Adrenal gland (tissue), 12 donors: ENCODE measurements around the gene ARHGEF25. TPM values are rescaled to one million over a fixed set of nuclear protein-coding genes. Genes with fewer than 3 reads are reported as not detected.

Experiments
- DNase-seq, 7 donors: peaks; one replicate each; pipeline ENCODE4 v3.0.0-alpha.2; 2019 to 2020
- H3K27ac ChIP-seq, 5 donors: fragments of 200-600 bp; sonication (generic) in 4 of 5; 1 replicate in 3 of 5; 2 replicates in 2 of 5; pipeline versions ENCODE4 v1.5.1 to v1.8.0; 2016 to 2020; ENCODE audit warnings: mild to moderate bottlenecking in 1 of 5
- H3K27me3 ChIP-seq: fragments of 200-600 bp; 2 replicates; pipeline ENCODE4 v1.8.0; 2021
- H3K36me3 ChIP-seq, 2 donors: fragments of 200-600 bp; replicated peaks in 1 of 2; 1 replicate in 1 of 2; 2 replicates in 1 of 2; pipeline versions ENCODE4 v1.5.1 to v1.8.0; 2018 to 2022
- H3K4me1 ChIP-seq, 2 donors: fragments of 200-600 bp; replicated peaks in 1 of 2; 1 replicate in 1 of 2; 2 replicates in 1 of 2; pipeline versions ENCODE4 v1.5.1 to v1.8.0; 2018 to 2021
- H3K4me3 ChIP-seq, 4 donors: fragments of 200-600 bp; sonication (generic) in 3 of 4; one replicate each; pipeline ENCODE4 v1.5.1; 2016 to 2018
- H3K9me3 ChIP-seq, 3 donors: fragments of 200-600 bp; sonication (generic) in 1 of 3; replicated peaks in 1 of 3; 1 replicate in 2 of 3; 2 replicates in 1 of 3; pipeline versions ENCODE4 v1.5.1 to v1.8.0; 2016 to 2021
- CTCF ChIP-seq, 6 experiments: fragments of 450-650 bp in 4 of 6; fragments of 200-600 bp in 2 of 6; sonication (generic) in 1 of 6; IDR thresholded peaks; 1 replicate in 5 of 6; 2 replicates in 1 of 6; pipeline versions ENCODE4 v1.5.1 to v1.8.0; 2016 to 2021; ENCODE audit warnings: antibody characterized with exemption in 6 of 6, mild to moderate bottlenecking in 2 of 6, moderate library complexity in 1 of 6
- POLR2A ChIP-seq, 2 donors: fragments of 450-650 bp; IDR thresholded peaks; one replicate each; pipeline ENCODE4 v1.6.1; 2017; ENCODE audit warnings: antibody characterized with exemption in 2 of 2, mild to moderate bottlenecking in 2 of 2, moderate library complexity in 1 of 2
- WGBS, 4 donors: extraction: QIAGEN DNeasy Blood & Tissue Kit in 2 of 4; methylation state at CpG; one replicate each; pipeline versions ENCODE4 v1.1.5 to v1.1.7; 2013 to 2017; 5-methylcytosine and 5-hydroxymethylcytosine counted together
- intact Hi-C, 2 donors: fragments of 100-400 bp; cut with DNase I; formaldehyde crosslinking; loops; one replicate each; pipeline versions ENCODE4 v1.14.1 to v1.15.0; 2022 to 2023
- polyA plus RNA-seq, 3 donors: library from polyadenylated mRNA; stranded (reverse); fragments of 200-250 nt in 2 of 3; fragments of 350-450 nt in 1 of 3; fragmentation: Illumina TruSeq in 1 of 3; extraction: RNeasy Lipid Tissue Mini Kit (QIAGEN cat#74804) in 1 of 3; gene quantifications; one replicate each; pipeline ENCODE4 v1.2.3, GENCODE V29; 2013 to 2014
- total RNA-seq, 9 donors: library from RNA; depleted of rRNA in 4 of 9; stranded (reverse); fragments of >200 nt in 4 of 9; fragments of 120-200 nt in 1 of 9; fragmentation: NEBNext Ultra II Directional in 1 of 9; extraction: Animal tissue kit (Norgen Biotek cat#: 25700) in 1 of 9; gene quantifications; one replicate each; pipeline versions ENCODE4 v1.1.0 to v1.2.4, GENCODE V29; 2013 to 2023
- donor health status: healthy with polysubstance abuse.
- donor health status: Bipolar disorder and iron deficiency.
- donor health status: DM: yes; HTN: yes; CAD: no.
- donor health status: DM: no; HTN: no; CAD: no.
- donor health status: DM: no; HTN: no; CAD: no.
- donor health status: DM: yes; HTN: yes; CAD: no.

Gene ARHGEF25
- total and polyA plus RNA-seq, 12 donors: 4.9 to 86.4 (median 9.9) TPM

- intact Hi-C loops: no loop called here
These were observed 2.3 kb downstream of the ARHGEF25 start for GRCh38 chr12:57613427-57614109.

DNA sequence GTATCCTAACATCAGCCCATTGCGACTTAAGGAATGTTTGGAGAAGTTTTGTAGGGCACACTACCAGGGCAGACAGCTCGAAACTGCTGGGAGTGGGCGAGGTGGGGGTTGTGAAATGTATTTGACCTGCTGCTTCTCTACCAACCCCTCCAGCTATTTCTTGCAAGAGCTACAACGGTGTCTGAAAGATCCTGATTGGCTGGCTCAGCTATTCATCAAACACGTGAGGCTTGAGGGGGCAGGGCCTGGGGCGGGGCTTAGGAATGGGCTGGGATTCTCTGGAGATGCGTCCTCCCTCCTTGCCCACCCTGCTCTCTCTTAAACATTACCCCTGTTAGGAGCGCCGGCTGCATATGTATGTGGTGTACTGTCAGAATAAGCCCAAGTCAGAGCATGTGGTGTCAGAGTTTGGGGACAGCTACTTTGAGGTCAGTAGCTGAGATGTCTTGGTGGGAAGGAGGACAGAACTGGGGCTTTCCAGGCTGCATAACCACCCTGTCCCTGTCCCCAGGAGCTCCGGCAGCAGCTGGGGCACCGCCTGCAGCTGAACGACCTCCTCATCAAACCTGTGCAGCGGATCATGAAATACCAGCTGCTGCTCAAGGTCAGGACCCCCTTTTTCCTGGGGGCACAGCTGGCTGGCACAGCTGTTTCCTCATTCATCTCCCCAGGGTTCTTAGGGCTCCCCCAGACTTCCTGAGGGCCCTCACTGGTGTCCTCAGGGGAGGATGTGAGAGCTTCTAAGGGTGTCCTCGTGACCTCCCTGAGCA is 3.1 kb downstream of the ARHGEF25 start:
- Histone ChIP-seq H3K27me3 (peaks cover under 1% of the 10 kb centered on the region), H3K36me3 (no peaks in the 10 kb centered on the region), H3K27ac (no peak overlapping the region), H3K9me3 (no peaks in the 10 kb centered on the region), H3K4me3 (no peak overlapping the region), H3K4me1 (peaks cover 5 to 8% of the 10 kb centered on the region in 2 donors)
- WGBS, 4 donors: 63 to 76% (median 69%) methylated on average over 13 to 14 of the region's 14 CpGs
- no peak for DNase-seq
- TF ChIP-seq POLR2A (IDR thresholded peaks at IDR 0.05) (no peak), CTCF (IDR thresholded peaks at IDR 0.05) (no peak)
- intact Hi-C loops: no loop called here

More at GRCh38 chr12:57613427-57614109, 2.3 kb downstream of the ARHGEF25 start:
- Histone ChIP-seq H3K27ac (no peak overlapping the region), H3K4me3 (no peak overlapping the region), H3K4me1 (peaks cover 5 to 8% of the 10 kb centered on the region in 2 donors), H3K27me3 (no peaks in the 10 kb centered on the region), H3K36me3 (no peaks in the 10 kb centered on the region), H3K9me3 (no peaks in the 10 kb centered on the region)
- no peak for DNase-seq
- TF ChIP-seq CTCF (IDR thresholded peaks at IDR 0.05): no peak
- no peak for TF ChIP-seq POLR2A (IDR thresholded peaks at IDR 0.05)
- WGBS, 4 donors: 83 to 90% (median 84%) methylated on average over 8 to 10 of the region's 10 CpGs

- intact Hi-C loops: no loop called here
- H3K27ac ChIP-seq: no peak overlapping the region
- 82 to 85% (median 83%) methylated on average over 10 to 11 of the region's 11 CpGs for WGBS, 4 donors
- DNase-seq: no peak
- no peaks in the 10 kb centered on the region for H3K9me3 ChIP-seq
- H3K36me3 ChIP-seq: no peaks in the 10 kb centered on the region
- H3K27me3 ChIP-seq: peaks cover 7% of the 10 kb centered on the region
- TF ChIP-seq POLR2A (IDR thresholded peaks at IDR 0.05) (no peak), CTCF (IDR thresholded peaks at IDR 0.05) (no peak)
- H3K4me3 ChIP-seq: no peak overlapping the region
- H3K4me1 ChIP-seq: peaks cover 5 to 8% of the 10 kb centered on the region in 2 donors
These were observed 3.8 kb downstream of the ARHGEF25 start for GRCh38 chr12:57614948-57615500.

DNA sequence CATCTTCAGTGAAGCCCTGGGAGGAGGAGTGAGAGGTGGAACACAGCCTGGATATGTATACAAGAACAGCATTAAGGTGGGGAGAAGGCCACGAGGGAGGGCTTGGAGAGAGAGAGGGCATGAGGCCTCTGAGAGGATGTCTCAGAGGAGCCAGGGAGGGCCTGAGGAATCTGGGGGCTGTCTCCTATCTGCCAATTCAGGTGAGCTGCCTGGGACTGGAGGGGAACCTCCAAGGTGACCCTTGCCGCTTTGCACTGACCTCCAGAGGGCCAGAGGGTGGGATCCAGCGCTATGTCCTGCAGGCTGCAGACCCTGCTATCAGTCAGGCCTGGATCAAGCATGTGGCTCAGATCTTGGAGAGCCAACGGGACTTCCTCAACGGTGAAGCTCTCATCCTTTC is 4.4 kb downstream of the ARHGEF25 start:
- H3K4me1 ChIP-seq: peaks cover 6 to 7% of the 10 kb centered on the region in 2 donors
- 76 to 96% (median 87%) methylated on average over 4 to 5 of the region's 5 CpGs for WGBS, 4 donors

More for the DNA sequence above, 4.4 kb downstream of the ARHGEF25 start:
- H3K4me3 ChIP-seq: no peak overlapping the region
- no peaks in the 10 kb centered on the region for H3K9me3 ChIP-seq
- DNase-seq: no peak
- TF ChIP-seq POLR2A (IDR thresholded peaks at IDR 0.05): no peak
- TF ChIP-seq CTCF (IDR thresholded peaks at IDR 0.05): no peak
- intact Hi-C loops: no loop called here
- no peaks in the 10 kb centered on the region for H3K36me3 ChIP-seq
- H3K27ac ChIP-seq: no peak overlapping the region
- H3K27me3 ChIP-seq: peaks cover 13% of the 10 kb centered on the region
